SH-SY5Y (cell line): ENCODE data around the gene CWC22.

Source experiments
- GATA2 ChIP-seq: IDR thresholded peaks from 2 replicates; pipeline ENCODE4 v1.6.1; 2011; ENCODE audit warnings: mild to moderate bottlenecking, low read depth, low read length
- GATA3 ChIP-seq: IDR thresholded peaks from 2 replicates; pipeline ENCODE4 v1.6.1; 2011; ENCODE audit warnings: low read depth, mild to moderate bottlenecking, low read length, moderate library complexity

GRCh38 chr2:179938026-179938425 is 69.1 kb downstream of the CWC22 start:
- TF ChIP-seq GATA2 (no peak), GATA3 (no peak)
